SK-N-SH (cell line): ENCODE results near the gene SMIM27. TPM values are rescaled to one million over a fixed set of nuclear protein-coding genes. Genes with fewer than 3 reads are reported as not detected.
A peak's percentile ranks its signal among the peaks of the same experiment; 100 is the strongest.

Source experiments
- CTCF ChIA-PET: fragments of 300-600, 350-600 bp; formaldehyde crosslinking; extraction: SDS; loops from one replicate; lab custom pipeline; 2021; lab: Yijun Ruan, JAX
- POLR2A ChIA-PET: fragments of 350-600 bp; sonication (Branson Sonifier 250); formaldehyde crosslinking; extraction: SDS; loops from one replicate; lab custom pipeline; 2020; ENCODE audit warnings: antibody characterized with exemption, inconsistent platforms; lab: Yijun Ruan, JAX
- DNase-seq: peaks from one replicate; pipeline ENCODE4 v3.0.0; 2012
- H2AFZ ChIP-seq: fragments of 200-600 bp; sonication (generic); 2 replicates; pipeline ENCODE4 v1.8.1; 2016; ENCODE audit warnings: antibody characterized with exemption, mild to moderate bottlenecking, low read depth
- H3F3A ChIP-seq: fragments of 200-600 bp; sonication (generic); replicated peaks from 2 replicates; pipeline ENCODE3; 2016; ENCODE audit warnings: antibody characterized with exemption, mild to moderate bottlenecking; ENCODE audit not compliant: insufficient read depth
- H3K27ac ChIP-seq, 2 experiments: fragments of 200-500 bp in 1 of 2; fragments of 200-600 bp in 1 of 2; sonication (Bioruptor generic) in 1 of 2; sonication (generic), shearing (Covaris generic) in 1 of 2; 2 replicates each; pipeline versions ENCODE4 v1.5.1 to v1.6.1; 2014 to 2016; ENCODE audit warnings: low read depth in 2 of 2, inconsistent platforms in 1 of 2, low read length in 1 of 2, mild to moderate bottlenecking in 1 of 2, mixed read lengths in 1 of 2
- H3K27me3 ChIP-seq: fragments of 200-600 bp; sonication (generic), shearing (Covaris generic); 2 replicates; pipeline ENCODE4 v1.6.1; 2016; ENCODE audit warnings: mixed run types; ENCODE audit not compliant: insufficient read depth
- H3K36me3 ChIP-seq, 2 experiments: fragments of 200-500 bp in 1 of 2; fragments of 200-600 bp in 1 of 2; sonication (Bioruptor generic) in 1 of 2; sonication (generic) in 1 of 2; replicated peaks in 1 of 2; 2 replicates each; pipeline versions ENCODE3 to v1.5.1; 2014 to 2016; ENCODE audit warnings: low read length in 1 of 2, mild to moderate bottlenecking in 1 of 2; ENCODE audit not compliant: insufficient read depth in 2 of 2, control insufficient read depth in 1 of 2
- H3K4me1 ChIP-seq, 2 experiments: fragments of 200-500 bp in 1 of 2; fragments of 200-600 bp in 1 of 2; sonication (Bioruptor generic) in 1 of 2; sonication (generic), shearing (Covaris generic) in 1 of 2; 2 replicates each; pipeline versions ENCODE4 v1.5.1 to v1.6.1; 2014 to 2016; ENCODE audit warnings: low read depth in 1 of 2, low read length in 1 of 2, mixed run types in 1 of 2; ENCODE audit not compliant: insufficient read depth in 2 of 2, control insufficient read depth in 1 of 2
- H3K4me2 ChIP-seq: fragments of 200-600 bp; sonication (generic), shearing (Covaris generic); 2 replicates; pipeline ENCODE4 v1.6.1; 2017; ENCODE audit warnings: mixed run types
- H3K4me3 ChIP-seq, 2 experiments: fragments of 200-500 bp in 1 of 2; fragments of 200-600 bp in 1 of 2; sonication (Bioruptor generic) in 1 of 2; sonication (generic), shearing (Covaris generic) in 1 of 2; 2 replicates each; pipeline versions ENCODE4 v1.5.1 to v1.8.1; 2014 to 2016; ENCODE audit warnings: low read depth in 2 of 2, inconsistent platforms in 1 of 2, low read length in 1 of 2, mild to moderate bottlenecking in 1 of 2, mixed read lengths in 1 of 2, moderate library complexity in 1 of 2
- H3K79me2 ChIP-seq: fragments of 200-600 bp; sonication (generic); 2 replicates; pipeline ENCODE4 v1.8.1; 2017; ENCODE audit warnings: mild to moderate bottlenecking; ENCODE audit not compliant: insufficient read depth
- H3K9ac ChIP-seq: fragments of 200-600 bp; sonication (generic); 2 replicates; pipeline ENCODE4 v1.6.1; 2017; ENCODE audit warnings: mixed run types
- H3K9me2 ChIP-seq: fragments of 200-600 bp; sonication (generic); 2 replicates; pipeline ENCODE4 v1.6.1; 2017; ENCODE audit warnings: mixed run types
- H3K9me3 ChIP-seq: fragments of 200-600 bp; sonication (generic); 2 replicates; pipeline ENCODE4 v1.6.1; 2017; ENCODE audit warnings: mixed run types, mild to moderate bottlenecking, moderate library complexity
- H4K20me1 ChIP-seq: fragments of 200-600 bp; sonication (generic); 2 replicates; pipeline ENCODE4 v1.6.1; 2017; ENCODE audit warnings: mild to moderate bottlenecking, mixed run types; ENCODE audit not compliant: insufficient read depth
- CHD2 ChIP-seq: fragments of 150-350 bp; IDR thresholded peaks from 2 replicates; pipeline ENCODE4 v1.6.1; 2018; ENCODE audit warnings: low read length; ENCODE audit not compliant: partially characterized antibody
- FOXJ3 ChIP-seq: sonication (generic); formaldehyde crosslinking; IDR thresholded peaks from 2 replicates; pipeline ENCODE4 v1.5.1; 2020; ENCODE audit warnings: mild to moderate bottlenecking, missing genetic modification reagents
- GATA2 ChIP-seq: sonication (generic); formaldehyde crosslinking; IDR thresholded peaks from 2 replicates; pipeline ENCODE4 v1.5.0; 2020; ENCODE audit warnings: mild to moderate bottlenecking, missing genetic modification reagents
- MAX ChIP-seq: IDR thresholded peaks from 2 replicates; pipeline ENCODE4 v1.4.0; 2012; ENCODE audit warnings: low read depth
- MXI1 ChIP-seq: IDR thresholded peaks from 2 replicates; pipeline ENCODE4 v1.6.1; 2012; ENCODE audit warnings: mild to moderate bottlenecking, low read depth, low read length, improper control_type of control experiment
- NFIC ChIP-seq: IDR thresholded peaks from 2 replicates; pipeline ENCODE4 v1.4.0; 2012; ENCODE audit warnings: borderline replicate concordance
- RCOR1 ChIP-seq: fragments of 150-350 bp; IDR thresholded peaks from 2 replicates; pipeline ENCODE4 v1.6.1; 2017; ENCODE audit warnings: antibody characterized with exemption, low read length
- RXRA ChIP-seq: IDR thresholded peaks from 2 replicates; pipeline ENCODE4 v1.4.0; 2012; ENCODE audit warnings: low read depth, mild to moderate bottlenecking, borderline replicate concordance
- SIN3A ChIP-seq: IDR thresholded peaks from 2 replicates; pipeline ENCODE4 v1.6.1; 2012; ENCODE audit warnings: low read depth, mild to moderate bottlenecking, low read length, moderate library complexity, borderline replicate concordance
- TCF12 ChIP-seq: IDR thresholded peaks from 2 replicates; pipeline ENCODE4 v1.4.0; 2012
- USF1 ChIP-seq: IDR thresholded peaks from 2 replicates; pipeline ENCODE4 v1.4.0; 2012; ENCODE audit warnings: low read depth, borderline replicate concordance
- USF2 ChIP-seq: fragments of 150-350 bp; IDR thresholded peaks from 2 replicates; pipeline ENCODE4 v1.6.1; 2017; ENCODE audit warnings: antibody characterized with exemption, low read length, low read depth, borderline replicate concordance
- YY1 ChIP-seq: IDR thresholded peaks from 2 replicates; pipeline ENCODE4 v1.4.0; 2012; ENCODE audit warnings: low read depth, mild to moderate bottlenecking
- ZBTB33 ChIP-seq: IDR thresholded peaks from 2 replicates; pipeline ENCODE4 v1.4.0; 2012; ENCODE audit warnings: low read depth, borderline replicate concordance
- WGBS: methylation state at CpG from one replicate; pipeline ENCODE4 v1.1.6; 2017; ENCODE audit warnings: low lambda C conversion rate; 5-methylcytosine and 5-hydroxymethylcytosine counted together
- polyA plus RNA-seq, 3 experiments: library from polyadenylated mRNA; depleted of rRNA; stranded (reverse); fragments of >200 nt; gene quantifications; 2 replicates each; pipeline ENCODE4 v1.2.3, GENCODE V29; 2012

SMIM27 gene
- polyA plus RNA-seq, 1 of the 3 experiments (the other 2 are of a cell fraction): 6.0 TPM

DNA sequence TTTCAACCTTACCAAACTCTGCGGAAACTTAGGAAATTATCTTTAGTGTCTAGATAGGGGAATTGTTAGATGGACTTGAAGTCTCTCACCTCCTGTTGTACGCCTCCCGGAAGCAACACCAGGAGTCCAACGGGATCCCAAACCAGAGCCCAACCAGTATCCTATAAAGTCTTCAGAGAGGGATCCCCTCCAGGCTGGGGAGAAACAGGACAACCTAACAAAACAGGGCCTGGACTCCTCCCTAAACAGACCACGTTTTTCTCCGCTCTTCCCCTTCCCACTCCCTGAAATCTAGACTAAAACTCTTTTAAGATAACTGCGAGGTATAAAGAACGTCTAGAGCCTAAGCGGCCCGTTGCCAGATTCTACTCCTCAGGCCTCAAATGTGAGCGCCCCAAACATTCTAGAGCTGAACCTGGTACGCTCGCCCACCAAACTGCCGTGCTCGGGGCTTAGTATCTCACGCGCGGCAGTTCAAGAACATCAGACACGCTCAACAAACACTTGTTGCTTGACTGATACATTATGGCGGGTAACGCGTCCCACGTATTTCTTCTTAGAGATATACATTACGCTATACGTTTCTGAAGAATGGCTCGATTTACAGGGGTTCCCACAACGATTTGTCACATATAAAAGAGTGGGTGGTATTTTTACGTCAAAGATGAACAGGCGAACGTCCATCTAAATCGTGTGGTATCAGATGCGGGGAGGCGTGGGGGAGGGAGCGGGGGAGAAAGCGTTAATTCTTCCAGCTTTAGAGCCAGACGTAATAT is 663 bp upstream of the SMIM27 start:
- Histone ChIP-seq H3K27me3 (no peaks in the 10 kb centered on the region), H2AFZ (peak overlapping the region; percentile 96), H3K79me2 (peaks cover 77% of the 10 kb centered on the region), H3K9ac (peak overlapping the region; percentile 85), H3K27ac (peak overlapping the region; percentile 97 to 98), H3F3A (peaks cover 25% of the 10 kb centered on the region), H3K4me3 (peak overlapping the region; percentile 91 to 94), H4K20me1 (peaks cover 32% of the 10 kb centered on the region), H3K36me3 (peaks cover 10 to 11% of the 10 kb centered on the region in 2 experiments)
- no peak for TF ChIP-seq NFIC
- TF ChIP-seq MXI1: peak; percentile 3; the same call in 1 of the 2 replicates
- TF ChIP-seq, all 33 proteins: peak for 1
- H3K9me3 ChIP-seq: no peaks in the 10 kb centered on the region
- peak; percentile 32 for DNase-seq
- H3K4me2 ChIP-seq: peak overlapping the region; percentile 98
- peaks cover 0 to 2% of the 10 kb centered on the region in 2 experiments; a peak in 2 of 4 replicates for H3K4me1 ChIP-seq
- CTCF ChIA-PET: interaction anchor here (1.1 to 5.4 kb wide), 5 partner anchors 21 to 172 kb away, joined by 4 to 51 read pairs (median 6); partner anchors contain the start of gene NDUFB6
- under 1% methylated on average over 35 of the region's 36 CpGs for WGBS
- H3K9me2 ChIP-seq: no peaks in the 10 kb centered on the region
- POLR2A ChIA-PET: interaction anchor here (0.9 to 1.1 kb wide), 6 partner anchors 21 to 739 kb away, joined by 3 to 5 read pairs (median 3); partner anchors contain the start of genes ACO1, APTX, NDUFB6 and NFX1

DNA sequence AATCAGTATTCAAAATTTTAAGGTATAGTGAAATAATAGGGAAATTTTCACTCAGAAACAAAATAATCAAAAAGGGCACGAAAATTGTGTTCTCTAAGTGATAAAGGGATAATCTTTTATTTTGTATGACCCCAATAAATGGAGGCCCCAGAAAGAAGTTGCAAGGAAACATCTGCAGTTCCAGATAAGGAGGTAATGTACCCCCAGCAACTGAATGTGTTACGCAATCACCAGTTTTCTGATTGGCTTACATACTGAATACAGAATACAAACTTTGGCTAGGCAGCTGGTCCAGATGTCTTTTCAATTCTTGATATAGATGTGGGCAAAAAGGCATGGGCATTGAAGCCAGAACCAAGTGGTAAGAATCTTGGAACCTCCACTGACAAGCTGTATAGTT is 2.0 kb downstream of the SMIM27 start:
- 94% methylated on average over 2 of the region's 2 CpGs for WGBS
- H2AFZ ChIP-seq: no peak overlapping the region
- POLR2A ChIA-PET: no interaction called here
- no peaks in the 10 kb centered on the region for H3K9me2 ChIP-seq
- H4K20me1 ChIP-seq: peaks cover 12% of the 10 kb centered on the region
- H3K79me2 ChIP-seq: peaks cover 64% of the 10 kb centered on the region
- H3K27ac ChIP-seq: no peak overlapping the region
- TF ChIP-seq ZBTB33 (no peak), NFIC (no peak), FOXJ3 (no peak), RXRA (no peak), RCOR1 (no peak), USF2 (no peak), GATA2 (CRISPR knock-in tag) (no peak), USF1 (no peak), TCF12 (no peak), YY1 (no peak), CHD2 (no peak), SIN3A (no peak), MAX (no peak)
- H3K9me3 ChIP-seq: no peaks in the 10 kb centered on the region
- no peak overlapping the region for H3K4me2 ChIP-seq
- H3K36me3 ChIP-seq: peaks cover 5 to 7% of the 10 kb centered on the region in 2 experiments
- H3K27me3 ChIP-seq: no peaks in the 10 kb centered on the region
- no peak for DNase-seq
- peaks cover 25% of the 10 kb centered on the region for H3F3A ChIP-seq
- H3K4me3 ChIP-seq: no peak overlapping the region
- no peak overlapping the region for H3K9ac ChIP-seq
- peaks cover 0 to 2% of the 10 kb centered on the region in 2 experiments; a peak in 2 of 4 replicates for H3K4me1 ChIP-seq
- CTCF ChIA-PET: interaction anchor here (0.7 to 3.3 kb wide), 4 partner anchors 9 to 175 kb away, joined by 3 to 19 read pairs (median 8); no protein-coding TSS in a partner anchor
